ENCODE results near the gene IGSF9. TPM values are rescaled to one million over a fixed set of nuclear protein-coding genes. Genes with fewer than 3 reads are reported as not detected.

Gene IGSF9
- total and polyA plus RNA-seq, 2 of the 13 experiments (the other 11 are each of a cell fraction or from before 2014, with no cell fraction given) = 0.03 TPM; not detected in 1

GRCh38 chr1:159924025-159924790 is 21.2 kb downstream of the IGSF9 start:
- Histone ChIP-seq H3K9ac (ENCODE audit: insufficient read depth, low read depth, low read length) (peak overlapping the region; percentile 66), H3K79me2 (ENCODE audit: insufficient read depth, low read length) (no peaks in the 10 kb centered on the region), H4K20me1 (ENCODE audit: insufficient read depth, low read length) (no peaks in the 10 kb centered on the region), H3K4me1 (ENCODE audit: insufficient read depth, low read length) (peaks cover 41% of the 10 kb centered on the region), H3K27ac (ENCODE audit: extremely low read length, insufficient read depth, low read length) (peak overlapping the region; percentile 8), H3K27me3 (ENCODE audit: control insufficient read depth in 1 of 2, insufficient read depth in 2 of 2, low read length in 2 of 2) (peaks cover 5 to 34% of the 10 kb centered on the region in 2 experiments; a peak in 4 of 5 replicates), H3K36me3 (replicated peaks in 1 of 2; ENCODE audit: control insufficient read depth in 1 of 2, insufficient read depth in 2 of 2, low read length in 2 of 2) (no peaks in the 10 kb centered on the region), H3K4me3 (replicated peaks in 1 of 3; ENCODE audit: insufficient read depth in 1 of 3, low read depth in 2 of 3, low read length in 3 of 3) (peak overlapping the region in 2 of 3 experiments; percentile 51 to 56; a peak in 5 of 6 replicates), H3K4me2 (ENCODE audit: low read depth, low read length) (peak overlapping the region; percentile 66), H2AFZ (ENCODE audit: low read length) (no peak overlapping the region), H3K9me3 (ENCODE audit: low read length) (no peaks in the 10 kb centered on the region)
- in situ Hi-C loops (cut with HindIII; ENCODE audit: extremely low pct_ligation_motif_present, low pct_unique_long_range_greater_than_20kb) = no loop called here
- ChIA-PET POLR2A (interaction anchor here (1.3 kb wide), 1 partner anchor 10 kb away, joined by 4 read pairs; no protein-coding TSS in a partner anchor), CTCF (ENCODE audit: low intra/inter-chr PET ratio, low total read pairs) (no interaction called here)
- 41% methylated on average over 8 of the region's 31 CpGs for WGBS (ENCODE audit: low lambda C conversion rate)
- ATAC-seq (peak; percentile 9), FAIRE-seq (no peak), DNase-seq (ENCODE audit: low spot score) (peak; percentile 24)
- intact Hi-C loops (cut with micrococcal nuclease; ENCODE audit: unreplicated experiment) = no loop called here
- BruUV-seq (replicated peaks) = no TSS peak
- TF ChIP-seq, protein P1, sequence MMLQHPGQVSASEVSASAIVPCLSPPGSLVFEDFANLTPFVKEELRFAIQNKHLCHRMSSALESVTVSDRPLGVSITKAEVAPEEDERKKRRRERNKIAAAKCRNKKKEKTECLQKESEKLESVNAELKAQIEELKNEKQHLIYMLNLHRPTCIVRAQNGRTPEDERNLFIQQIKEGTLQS (CRISPR knock-in tag; IDR thresholded peaks at IDR 0.05) = peak; percentile 50; the same call in 1 of the 2 replicates
- no peak for TF ChIP-seq ZNF800 (CRISPR knock-in tag; IDR thresholded peaks at IDR 0.05)
- no peak for TF ChIP-seq ZNF280D (CRISPR knock-in tag; IDR thresholded peaks at IDR 0.05)
- peak; percentile 24 for TF ChIP-seq SKI (IDR thresholded peaks at IDR 0.05; ENCODE audit: partially characterized antibody)
- TF ChIP-seq ARID2 (CRISPR knock-in tag; IDR thresholded peaks at IDR 0.05; ENCODE audit: borderline replicate concordance) = no peak
- TF ChIP-seq, protein P2, sequence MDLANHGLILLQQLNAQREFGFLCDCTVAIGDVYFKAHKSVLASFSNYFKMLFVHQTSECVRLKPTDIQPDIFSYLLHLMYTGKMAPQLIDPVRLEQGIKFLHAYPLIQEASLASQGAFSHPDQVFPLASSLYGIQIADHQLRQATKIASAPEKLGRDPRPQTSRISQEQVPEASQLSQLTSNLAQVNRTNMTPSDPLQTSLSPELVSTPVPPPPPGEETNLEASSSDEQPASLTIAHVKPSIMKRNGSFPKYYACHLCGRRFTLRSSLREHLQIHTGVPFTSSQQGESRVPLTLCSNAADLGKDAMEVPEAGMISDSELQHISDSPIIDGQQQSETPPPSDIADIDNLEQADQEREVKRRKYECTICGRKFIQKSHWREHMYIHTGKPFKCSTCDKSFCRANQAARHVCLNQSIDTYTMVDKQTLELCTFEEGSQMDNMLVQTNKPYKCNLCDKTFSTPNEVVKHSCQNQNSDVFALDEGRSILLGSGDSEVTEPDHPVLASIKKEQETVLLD (CRISPR knock-in tag; IDR thresholded peaks at IDR 0.05; ENCODE audit: low read depth) = 0 out of 2 replicates have a peak, but pooled peaks have one; percentile 36
- peak; percentile 6 for TF ChIP-seq HNRNPK (IDR thresholded peaks at IDR 0.05; ENCODE audit: low read depth, low read length, poor library complexity, severe bottlenecking)
- 0 out of 2 replicates have a peak, but pooled peaks have one; percentile 9 for TF ChIP-seq PHF8 (CRISPR knock-in tag; IDR thresholded peaks at IDR 0.05)
- no peak for TF ChIP-seq ZNF713 (CRISPR knock-in tag; IDR thresholded peaks at IDR 0.05)
- no peak for TF ChIP-seq PHF21A (CRISPR knock-in tag; IDR thresholded peaks at IDR 0.05)
- no peak for TF ChIP-seq IKZF5 (CRISPR knock-in tag; IDR thresholded peaks at IDR 0.05)
- TF ChIP-seq MTF2 (CRISPR knock-in tag; IDR thresholded peaks at IDR 0.05; ENCODE audit: borderline replicate concordance) = no peak
